Right ventricle myocardium superior (tissue), 1 donor: ENCODE data around the gene SSX2IP. TPM values are rescaled to one million over a fixed set of nuclear protein-coding genes. Genes with fewer than 3 reads are reported as not detected.

Experiments used
- ATAC-seq: fragments of 200-7000 bp; cut with Tn5 transposase; one replicate; pipeline ENCODE4 v1.9.1; 2020; ENCODE audit warnings: mild to moderate bottlenecking; ENCODE audit not compliant: poor library complexity
- DNase-seq: peaks from one replicate; pipeline ENCODE4 v3.0.0-alpha.2; 2020
- intact Hi-C: fragments of 100-400 bp; cut with DNase I; formaldehyde crosslinking; loops from one replicate; pipeline ENCODE4 v1.11.2; 2022
- total RNA-seq: library from RNA; stranded (reverse); fragmentation: NEBNext Ultra II Directional; extraction: Animal tissue kit (Norgen Biotek cat#: 25700); gene quantifications from one replicate; pipeline ENCODE4 v1.2.1, GENCODE V29; 2021
- donor health status: DM: no; HTN: yes; CAD: no; lungs with severe emphysema.

SSX2IP gene
- total RNA-seq, 1 donor from 2014 or later = 10.0 TPM

GRCh38 chr1:84712276-84712874 is 22.1 kb upstream of the SSX2IP start:
- no peak for DNase-seq
- intact Hi-C loops = no loop called here
- ATAC-seq = no peak

- intact Hi-C loops = no loop called here
- DNase-seq (no peak), ATAC-seq (no peak)
Measured at GRCh38 chr1:84711869-84712268, 21.6 kb upstream of the SSX2IP start.

- no peak for DNase-seq
- no peak for ATAC-seq
- intact Hi-C loops = no loop called here
Measured at GRCh38 chr1:84711121-84711520, 20.9 kb upstream of the SSX2IP start.

GRCh38 chr1:84709131-84709530 is 18.9 kb upstream of the SSX2IP start:
- intact Hi-C loops = no loop called here
- DNase-seq (no peak), ATAC-seq (no peak)

- DNase-seq (no peak), ATAC-seq (no peak)
- intact Hi-C loops = no loop called here
Measured at GRCh38 chr1:84708031-84708430, 17.8 kb upstream of the SSX2IP start.

GRCh38 chr1:84705513-84705912 is 15.3 kb upstream of the SSX2IP start:
- intact Hi-C loops = no loop called here
- ATAC-seq = no peak
- DNase-seq = no peak

GRCh38 chr1:84704872-84705417 is 14.7 kb upstream of the SSX2IP start:
- no peak for DNase-seq
- ATAC-seq = no peak
- intact Hi-C loops = no loop called here

GRCh38 chr1:84703431-84703830 is 13.2 kb upstream of the SSX2IP start:
- DNase-seq (no peak), ATAC-seq (no peak)
- intact Hi-C loops = no loop called here

GRCh38 chr1:84702143-84702542 is 11.9 kb upstream of the SSX2IP start:
- intact Hi-C loops = no loop called here
- ATAC-seq (no peak), DNase-seq (no peak)

GRCh38 chr1:84701376-84701775 is 11.1 kb upstream of the SSX2IP start:
- intact Hi-C loops = no loop called here
- ATAC-seq (no peak), DNase-seq (no peak)

- no peak for DNase-seq
- ATAC-seq = no peak
- intact Hi-C loops = no loop called here
Measured at GRCh38 chr1:84700070-84700469, 9.8 kb upstream of the SSX2IP start.

- DNase-seq (no peak), ATAC-seq (peak; percentile 68)
- intact Hi-C loops = no loop called here
Measured at GRCh38 chr1:84698151-84699110, 8.2 kb upstream of the SSX2IP start.

- intact Hi-C loops = no loop called here
Measured at GRCh38 chr1:84693785-84694184, 3.5 kb upstream of the SSX2IP start.

GRCh38 chr1:84693005-84693404 is 2.7 kb upstream of the SSX2IP start:
- ATAC-seq (no peak), DNase-seq (no peak)
- intact Hi-C loops = no loop called here

More at GRCh38 chr1:84693785-84694184, 3.5 kb upstream of the SSX2IP start:
- ATAC-seq = no peak
- no peak for DNase-seq

- DNase-seq (no peak), ATAC-seq (no peak)
- intact Hi-C loops = no loop called here
Measured at GRCh38 chr1:84692391-84692790, 2.1 kb upstream of the SSX2IP start.

- DNase-seq = no peak
- intact Hi-C loops = no loop called here
- ATAC-seq = no peak
Measured at GRCh38 chr1:84691122-84691783, 992 bp upstream of the SSX2IP start.

- intact Hi-C loops = loop anchor here (10.0 kb wide), 1 partner anchor 65 kb away; no protein-coding TSS in a partner anchor
- peak; percentile 70 for DNase-seq
- peak; percentile 48 for ATAC-seq
Measured at GRCh38 chr1:84689514-84690396, 506 bp downstream of the SSX2IP start.

GRCh38 chr1:84688463-84689061 is 1.7 kb downstream of the SSX2IP start:
- peak; percentile 17 for ATAC-seq
- intact Hi-C loops = loop anchor here (10.0 kb wide), 1 partner anchor 64 kb away; no protein-coding TSS in a partner anchor
- DNase-seq = no peak
